Ureter (tissue), 1 donor: ENCODE measurements around the gene AK8. TPM values are rescaled to one million over a fixed set of nuclear protein-coding genes. Genes with fewer than 3 reads are reported as not detected.

ENCODE experiments used
- DNase-seq: peaks from one replicate; pipeline ENCODE4 v3.0.0-alpha.2; 2020; ENCODE audit warnings: low spot score
- total RNA-seq: library from RNA; stranded (reverse); gene quantifications from one replicate; pipeline ENCODE4 v1.2.4, GENCODE V29; 2023
- donor health status: DM: yes; HTN: yes; CAD: no.

Gene AK8
- total RNA-seq, 1 donor from 2014 or later: 1.7 TPM

DNA sequence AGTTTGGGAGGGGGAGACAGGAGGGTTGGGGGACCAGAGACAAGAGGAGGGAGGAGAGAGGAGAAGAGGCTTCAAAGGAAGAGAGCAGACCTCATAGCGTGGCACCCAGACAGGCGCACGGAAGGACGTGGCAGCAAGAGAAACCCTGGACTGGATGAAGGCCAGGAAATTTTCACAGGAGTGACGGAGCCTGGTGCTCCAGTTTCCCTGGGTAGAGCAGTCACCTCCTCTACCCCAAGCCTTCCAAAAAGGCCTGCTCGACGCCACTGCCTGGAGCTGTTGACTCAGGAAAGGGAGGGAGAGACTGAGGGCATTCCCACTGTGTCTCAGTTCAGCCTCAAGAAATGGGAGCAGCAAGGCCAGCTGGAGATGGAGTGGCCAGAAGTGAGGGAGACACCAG lies 19.3 kb downstream of the AK8 start:
- DNase-seq: no peak

DNA sequence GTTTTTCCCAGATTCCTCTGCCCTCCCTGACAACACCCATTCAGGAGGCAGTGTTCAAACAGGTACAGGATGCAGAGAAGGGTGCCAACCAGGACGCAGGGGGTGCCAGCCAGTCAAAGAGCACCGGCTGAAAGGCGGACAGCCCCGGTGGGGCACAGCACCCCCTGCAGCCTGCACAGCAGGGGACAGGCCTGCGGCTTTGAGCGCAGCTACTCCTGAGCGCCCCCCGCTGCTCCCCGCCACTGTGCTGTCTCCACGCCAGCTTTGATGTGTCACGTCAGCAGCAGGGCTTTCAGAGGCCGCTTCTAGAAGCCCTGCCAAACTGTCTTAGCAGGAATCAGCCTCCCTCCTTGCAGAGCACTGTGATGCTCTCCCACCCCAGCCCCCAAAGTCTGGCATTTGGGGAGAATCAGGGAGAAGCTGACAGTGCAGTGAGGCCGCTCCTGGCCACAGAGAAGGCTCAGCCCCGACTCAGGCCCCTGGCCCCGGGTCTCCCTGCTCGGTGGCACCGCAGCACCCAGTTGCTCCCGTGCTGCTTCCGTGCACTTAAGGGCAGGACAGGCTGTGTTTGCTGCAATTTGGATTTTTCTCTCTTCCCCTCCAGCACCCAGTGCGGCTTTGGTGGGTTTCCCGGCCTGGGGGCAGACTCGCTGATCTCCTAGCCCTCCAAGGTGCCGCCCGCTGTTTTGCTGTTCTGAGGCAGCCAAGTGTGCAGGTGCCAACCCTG lies 20.3 kb downstream of the AK8 start:
- DNase-seq: no peak

DNA sequence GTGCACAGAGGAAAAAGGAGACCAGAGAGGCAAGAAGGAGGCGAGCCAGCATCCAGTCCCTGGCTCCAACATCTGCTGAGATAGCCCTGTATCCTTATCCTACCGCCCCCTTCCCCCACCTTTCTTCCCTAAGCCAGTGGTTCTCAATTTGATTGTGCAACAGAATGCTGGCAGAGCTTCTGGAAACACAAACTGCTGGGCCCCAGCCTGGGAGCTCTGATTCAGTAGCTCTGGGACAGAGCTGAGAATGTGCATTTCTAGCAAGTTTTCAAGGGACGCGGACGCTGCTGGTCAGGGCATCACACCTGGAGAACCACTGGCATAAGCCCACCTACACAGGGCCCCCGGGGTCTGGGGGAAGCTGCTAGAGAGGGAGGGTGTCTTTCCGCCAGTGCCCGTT lies 21.1 kb downstream of the AK8 start:
- peak; percentile 79 for DNase-seq

DNA sequence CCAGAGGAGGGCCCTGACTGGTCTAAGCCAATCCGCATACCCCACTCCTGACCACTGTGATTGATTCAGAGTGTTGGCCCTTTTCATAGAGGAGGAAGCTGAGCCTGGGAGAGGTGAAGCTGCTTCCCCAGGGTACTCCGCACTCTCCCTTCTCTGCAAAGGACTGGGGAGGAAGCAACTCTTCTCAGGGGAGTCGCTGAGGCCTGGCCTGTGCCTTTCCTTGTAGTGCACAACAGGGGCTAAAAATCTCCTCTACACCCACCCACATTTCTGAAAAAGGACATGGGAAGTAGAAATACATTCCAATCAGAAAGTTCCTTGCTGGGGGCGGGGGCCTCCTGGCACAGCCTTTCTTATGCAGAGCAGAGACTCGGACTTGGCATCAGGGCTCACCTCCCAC lies 22.2 kb downstream of the AK8 start:
- DNase-seq: no peak

DNA sequence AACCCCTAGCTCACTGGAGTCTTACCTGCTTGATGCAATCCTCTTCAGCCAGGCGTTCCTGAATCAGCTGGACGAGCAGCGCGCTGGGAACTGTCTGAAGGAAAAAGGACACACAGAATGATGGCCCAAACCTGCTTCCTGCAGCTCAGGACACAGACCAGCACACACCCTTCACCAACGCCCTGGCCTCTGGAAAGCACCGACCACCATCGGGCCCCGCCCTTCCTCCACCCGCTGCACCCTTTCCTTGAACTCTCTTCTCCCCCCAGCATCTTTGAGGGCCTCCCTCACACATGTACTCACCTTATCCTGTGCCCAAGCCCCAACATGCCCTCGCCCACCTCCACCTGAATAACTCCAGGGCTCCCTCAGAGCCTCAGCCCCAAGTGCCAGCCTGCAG lies 23.3 kb downstream of the AK8 start:
- no peak for DNase-seq

DNA sequence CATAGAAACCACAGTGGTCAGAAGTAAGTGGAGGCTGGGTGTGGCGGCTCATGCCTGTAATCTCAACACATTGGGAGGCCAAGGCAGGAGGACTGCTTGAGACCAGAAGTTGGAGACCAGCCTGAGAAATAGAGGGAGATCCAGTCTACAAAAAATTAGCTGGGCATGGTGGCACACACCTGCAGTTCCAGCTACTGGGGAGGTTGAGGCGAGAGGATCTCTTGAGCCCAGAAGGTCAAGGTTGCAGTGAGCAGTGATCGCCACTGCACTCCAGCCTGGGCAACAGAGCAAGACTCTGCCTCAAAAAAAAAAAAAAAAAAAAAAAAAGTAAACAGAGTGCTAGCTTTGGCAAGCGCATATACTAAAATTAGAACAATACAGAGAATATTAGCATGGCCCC lies 24.6 kb downstream of the AK8 start:
- no peak for DNase-seq

DNA sequence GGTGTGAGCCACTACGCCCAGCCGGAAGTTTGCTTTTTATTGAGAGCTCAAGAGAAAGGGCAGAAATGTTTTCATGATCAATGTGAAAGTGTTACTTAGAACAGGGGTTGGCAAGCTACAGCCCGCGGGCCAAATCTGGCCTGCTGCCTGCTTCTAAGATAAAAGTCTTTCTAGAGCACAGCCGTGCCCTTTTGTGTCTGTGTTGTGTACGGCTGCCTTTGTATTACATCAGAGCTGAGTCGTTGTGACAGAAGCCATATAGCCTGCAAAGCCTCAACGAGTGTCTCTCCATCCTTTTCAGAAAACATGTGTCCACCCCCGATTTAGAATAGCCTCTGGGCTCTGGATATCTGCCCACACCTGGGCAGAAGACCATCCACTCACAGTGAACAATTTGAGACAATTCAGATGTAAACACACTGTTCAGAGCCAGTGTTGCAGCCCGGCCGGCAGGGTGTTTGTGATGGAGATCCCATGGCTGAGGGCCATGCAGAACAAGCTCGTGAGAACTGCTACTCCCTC lies 28.8 kb downstream of the AK8 start:
- no peak for DNase-seq

DNA sequence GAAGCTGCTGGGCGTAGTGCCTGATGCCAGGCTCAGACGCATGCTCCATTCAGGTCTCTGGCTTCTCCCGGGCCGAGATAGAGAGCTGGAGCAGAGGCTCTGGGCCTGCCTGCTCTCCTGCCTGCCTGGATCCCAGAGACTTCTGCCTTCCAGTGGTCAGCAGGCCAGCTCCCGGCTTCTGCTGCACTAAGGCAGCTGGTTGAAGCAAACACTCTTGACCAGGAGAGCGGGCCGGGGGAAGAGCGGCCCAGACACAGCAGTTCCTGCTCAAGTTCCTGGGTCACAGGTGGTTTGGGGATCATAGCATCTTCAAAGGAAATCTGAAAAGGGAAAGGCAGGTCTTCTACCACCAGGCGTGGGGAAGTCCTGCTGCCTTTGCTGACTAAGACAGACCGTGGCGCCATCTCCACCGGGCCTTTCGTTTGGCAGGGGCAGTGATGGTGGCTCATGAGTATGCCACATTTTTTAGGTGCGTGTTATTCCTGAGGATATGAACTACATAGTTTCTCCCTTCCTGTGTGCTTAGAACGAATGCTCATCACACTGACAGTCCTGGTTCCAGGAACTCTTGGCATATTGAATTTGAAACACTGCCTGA lies 31.1 kb downstream of the AK8 start:
- no peak for DNase-seq

DNA sequence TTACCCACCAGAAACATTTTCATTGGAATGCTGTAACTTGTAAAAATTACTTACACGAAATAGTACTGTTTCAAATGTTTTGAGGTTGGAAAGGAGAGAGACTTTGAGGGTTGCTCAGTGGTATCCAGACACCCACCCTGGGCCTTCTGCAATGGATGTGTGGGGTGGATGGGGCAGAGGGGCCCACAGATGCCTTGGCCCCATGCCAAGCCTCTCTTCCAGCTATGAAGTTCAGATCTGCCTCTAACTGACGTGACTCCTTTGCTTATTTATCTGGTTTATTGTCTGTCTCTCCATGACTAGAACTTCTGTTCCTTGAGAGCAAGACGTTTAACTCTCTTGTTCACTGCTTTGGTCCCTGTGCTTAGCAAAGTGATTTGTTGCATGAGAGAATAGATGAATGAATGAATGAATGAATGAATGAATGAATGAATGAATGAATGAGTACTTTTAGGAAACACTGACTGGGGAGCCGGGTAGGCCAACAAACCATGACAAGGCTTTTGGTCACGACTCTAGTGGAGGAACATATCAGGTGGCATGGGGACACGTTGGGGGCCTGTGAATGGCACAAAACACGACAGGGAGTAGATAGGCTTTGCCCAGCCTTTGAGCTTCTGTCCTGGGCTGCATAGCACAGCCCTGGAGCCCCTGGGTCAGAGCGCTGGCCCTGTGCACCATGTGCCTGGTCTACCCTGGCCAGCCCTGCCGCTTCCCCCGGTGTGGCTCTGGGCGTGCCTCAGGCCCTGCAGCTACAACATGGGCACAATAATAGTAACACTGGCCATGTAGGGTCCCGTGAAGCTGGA lies 31.8 kb downstream of the AK8 start:
- DNase-seq: no peak

DNA sequence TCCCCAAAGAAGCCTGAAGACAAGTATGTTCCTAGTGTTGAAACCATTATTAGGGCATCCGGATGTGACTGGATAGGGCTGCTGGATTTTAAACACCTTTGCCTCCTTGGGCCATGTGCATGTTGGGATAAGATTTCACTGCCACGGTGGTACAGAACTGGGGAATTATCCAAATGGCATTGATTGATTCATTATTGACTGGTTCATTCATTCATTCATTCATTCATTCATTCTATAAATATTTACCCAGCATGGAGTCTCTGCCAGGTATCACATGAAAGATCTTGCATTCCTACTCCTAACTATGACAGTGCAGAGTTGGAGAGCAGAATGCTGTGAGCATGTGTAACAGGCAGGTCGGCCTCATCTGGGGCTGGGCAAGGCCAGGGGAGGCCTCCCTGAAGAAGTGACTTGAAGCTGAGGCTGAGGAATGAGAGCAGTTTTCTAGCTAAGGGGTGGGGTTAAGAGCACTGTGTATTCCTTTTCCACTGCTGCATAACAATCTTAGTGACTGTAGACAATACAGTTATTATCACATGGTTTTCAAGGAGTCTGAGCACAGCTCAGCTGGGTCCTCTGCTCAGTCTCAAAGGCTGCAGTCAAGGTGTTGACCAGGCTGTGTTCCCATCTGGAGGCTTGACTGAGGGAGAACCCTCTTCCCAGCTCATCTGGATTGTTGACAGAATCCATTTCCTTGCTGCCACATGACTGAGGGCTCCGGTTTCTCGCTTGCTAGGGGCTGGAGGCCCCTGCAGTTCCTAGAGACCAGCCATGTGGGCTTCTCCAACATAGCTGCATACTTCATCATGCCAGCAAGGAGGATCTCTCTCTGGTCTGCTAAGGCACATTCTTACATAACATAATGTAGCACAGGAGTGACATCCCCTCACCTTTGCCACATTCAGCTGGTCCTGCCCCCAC lies 35.7 kb downstream of the AK8 start:
- no peak for DNase-seq

DNA sequence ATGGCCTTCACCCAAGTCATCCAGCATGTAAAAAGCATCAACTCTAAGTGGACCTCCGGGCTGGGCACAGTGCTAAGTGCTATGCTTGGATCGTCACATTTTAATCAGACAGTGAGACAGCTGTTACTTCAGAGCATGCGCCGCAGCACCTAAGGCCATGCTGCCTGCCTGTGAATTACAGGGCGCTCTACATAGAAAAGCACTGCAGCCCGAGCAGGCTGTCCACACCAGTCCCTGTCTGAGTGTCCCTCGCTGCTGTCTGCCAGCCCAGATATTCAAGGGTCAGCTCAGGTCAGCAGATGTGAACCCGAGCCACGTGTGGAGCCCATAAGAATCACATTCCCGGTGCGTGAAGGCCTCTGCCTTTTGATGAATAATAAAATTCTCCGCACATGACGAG lies 37.1 kb downstream of the AK8 start:
- no peak for DNase-seq

DNA sequence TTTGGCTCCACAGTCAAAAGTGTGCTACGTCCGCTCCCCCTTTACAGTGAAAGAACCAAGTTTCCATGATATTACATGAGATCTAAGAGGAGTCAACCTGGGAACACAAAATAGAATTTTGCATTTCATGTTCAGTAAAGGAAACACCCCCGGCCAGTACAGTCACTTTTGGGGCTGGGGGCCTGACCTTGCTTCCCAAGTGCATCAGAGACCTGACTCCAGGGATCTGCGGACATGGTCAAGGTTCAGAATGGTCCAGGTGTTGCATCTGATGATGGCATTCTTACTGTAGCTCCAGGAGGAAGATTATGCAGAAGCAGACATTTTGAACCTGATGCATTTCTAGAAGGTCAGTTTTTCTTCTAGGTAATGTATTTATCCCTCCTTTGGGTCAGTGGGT lies 39.8 kb downstream of the AK8 start:
- no peak for DNase-seq

DNA sequence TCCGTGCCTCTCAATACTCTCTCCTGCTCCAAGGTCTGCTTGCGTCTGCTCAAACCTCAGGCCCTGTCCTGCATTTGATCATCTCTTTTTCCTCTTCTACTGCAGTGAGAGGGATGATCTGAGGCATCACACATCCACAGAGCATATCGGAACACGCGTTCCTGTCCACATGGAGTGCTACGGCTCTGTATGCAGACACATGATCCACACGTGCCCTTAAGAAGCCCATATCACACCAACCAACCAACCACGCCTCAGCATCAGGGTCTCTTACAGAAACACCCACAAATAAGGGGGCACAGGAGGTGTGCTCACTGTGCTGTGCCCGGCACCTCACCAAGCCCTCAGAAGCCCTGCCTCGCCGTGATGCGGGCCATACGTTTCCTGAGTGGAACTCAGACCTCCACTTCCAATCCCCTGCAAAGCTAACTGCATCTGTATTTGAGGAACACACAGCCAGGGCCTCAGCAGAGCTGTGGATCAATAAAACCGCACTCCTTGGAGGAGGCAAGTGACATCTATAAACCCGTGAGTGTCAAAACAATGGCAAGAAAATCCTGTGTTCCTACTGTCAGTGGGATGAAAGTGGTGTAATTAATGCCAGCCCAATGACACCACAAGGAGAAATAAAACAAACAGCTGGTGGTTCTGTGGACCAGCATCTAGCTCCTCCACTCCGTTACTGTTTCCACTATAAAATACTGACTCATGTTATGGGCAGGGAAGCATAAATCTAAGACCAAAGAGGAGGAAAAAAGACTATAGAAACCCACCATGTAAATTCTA lies 40.4 kb downstream of the AK8 start:
- no peak for DNase-seq

DNA sequence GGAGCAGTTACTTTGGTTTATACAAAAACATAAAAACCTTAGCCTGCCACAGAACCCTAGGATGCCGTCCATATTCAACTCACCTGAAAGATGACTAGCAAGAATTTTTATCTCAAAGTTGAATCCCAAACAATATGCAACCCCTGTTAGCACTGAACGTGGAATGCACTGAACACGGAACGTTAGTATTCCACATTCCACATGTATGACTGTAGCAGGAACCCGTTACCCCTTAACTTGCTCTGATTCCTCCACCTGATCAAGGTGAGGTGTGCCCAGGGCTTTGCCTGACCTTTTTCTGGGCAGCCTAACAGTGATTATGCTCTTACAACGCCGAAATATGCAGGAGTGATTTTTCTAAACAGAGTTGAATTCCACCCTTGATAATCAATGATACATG lies 43.7 kb downstream of the AK8 start:
- no peak for DNase-seq

DNA sequence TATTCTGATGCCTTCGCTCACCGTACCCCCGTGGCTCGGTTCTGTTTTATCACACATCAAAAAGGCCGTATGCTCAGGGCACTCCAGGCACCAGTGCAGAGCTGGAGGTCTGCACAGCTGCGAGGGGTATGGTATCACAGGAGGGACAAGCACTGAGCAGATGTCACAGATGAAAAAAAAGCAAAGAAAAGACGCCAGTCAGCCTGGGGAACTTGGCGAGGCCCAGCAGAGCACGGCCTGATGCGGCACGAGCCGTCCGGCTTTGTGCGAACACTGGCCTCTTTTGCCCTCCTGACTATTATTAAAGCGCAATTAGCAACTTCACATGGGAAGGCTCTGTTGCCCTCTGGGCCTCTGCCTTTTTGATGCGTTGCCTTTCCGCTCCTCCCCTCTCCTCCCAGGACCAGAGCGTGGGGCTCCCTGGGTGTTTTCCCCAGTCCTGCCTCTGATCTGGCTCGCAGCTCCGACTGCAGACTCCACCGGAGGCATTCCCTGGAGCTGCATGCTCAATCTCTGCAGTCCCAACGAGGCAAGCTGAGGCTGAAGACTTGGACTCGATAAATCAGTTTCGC lies 44.4 kb downstream of the AK8 start:
- no peak for DNase-seq

DNA sequence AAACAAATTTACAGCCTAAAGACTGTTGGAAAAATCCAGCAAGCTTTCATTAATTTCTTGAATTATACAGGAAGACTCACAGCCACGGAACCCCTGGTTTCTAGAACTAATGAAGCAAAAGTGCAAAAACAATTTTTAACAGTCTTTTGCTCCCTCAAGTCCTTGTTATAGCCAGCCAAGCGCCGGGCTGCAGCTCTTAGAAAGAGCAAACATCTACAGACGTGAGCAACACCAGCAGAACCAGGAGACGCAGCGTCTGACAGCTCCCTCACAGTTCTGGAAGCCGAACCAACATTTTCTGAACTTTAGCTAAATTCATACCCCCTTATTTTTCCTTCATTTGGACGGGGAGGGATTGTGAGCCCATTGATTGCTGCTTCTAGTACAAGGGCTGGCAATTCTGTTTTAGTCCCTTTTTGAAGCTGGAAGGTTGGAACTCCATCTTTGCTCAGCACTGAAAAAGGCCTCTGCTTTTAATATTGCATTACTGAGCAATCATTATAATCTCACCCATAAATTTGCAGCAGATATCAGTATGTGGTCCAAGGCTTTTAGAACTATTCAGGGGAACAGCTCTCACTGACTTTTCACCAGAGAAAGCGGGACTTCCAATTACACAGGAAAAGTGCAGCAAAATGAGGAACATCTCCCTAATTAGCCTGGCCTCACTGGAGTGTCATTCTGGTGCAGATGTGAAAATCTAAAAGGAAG lies 45.8 kb downstream of the AK8 start:
- DNase-seq: no peak

DNA sequence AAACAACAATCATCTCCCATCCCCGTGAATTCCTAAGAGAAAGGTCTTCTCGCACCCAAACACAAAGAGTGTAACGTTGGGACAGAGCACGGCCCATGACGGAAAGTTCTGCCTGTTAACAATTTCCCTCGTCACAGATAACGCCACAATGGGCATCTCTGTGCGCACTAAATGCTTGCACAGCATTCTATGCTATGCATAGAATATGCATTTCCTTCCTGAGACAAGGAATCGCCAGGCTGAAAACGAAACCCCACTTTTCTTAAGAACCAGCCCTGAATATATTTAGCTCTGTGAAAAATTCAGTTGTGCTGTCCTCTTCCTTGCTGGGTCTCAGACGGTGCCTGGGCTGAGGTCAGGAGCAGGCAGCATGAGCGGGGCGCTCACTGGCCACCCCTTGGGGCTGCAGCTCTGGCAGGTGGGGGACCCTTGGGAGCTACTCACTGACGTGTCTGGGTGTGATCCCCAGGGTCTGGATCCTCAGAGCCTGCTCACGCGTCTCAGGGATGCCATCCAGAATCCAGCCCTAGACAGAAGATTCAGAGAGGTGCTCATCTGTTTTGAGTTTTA lies 49.8 kb downstream of the AK8 start:
- no peak for DNase-seq

DNA sequence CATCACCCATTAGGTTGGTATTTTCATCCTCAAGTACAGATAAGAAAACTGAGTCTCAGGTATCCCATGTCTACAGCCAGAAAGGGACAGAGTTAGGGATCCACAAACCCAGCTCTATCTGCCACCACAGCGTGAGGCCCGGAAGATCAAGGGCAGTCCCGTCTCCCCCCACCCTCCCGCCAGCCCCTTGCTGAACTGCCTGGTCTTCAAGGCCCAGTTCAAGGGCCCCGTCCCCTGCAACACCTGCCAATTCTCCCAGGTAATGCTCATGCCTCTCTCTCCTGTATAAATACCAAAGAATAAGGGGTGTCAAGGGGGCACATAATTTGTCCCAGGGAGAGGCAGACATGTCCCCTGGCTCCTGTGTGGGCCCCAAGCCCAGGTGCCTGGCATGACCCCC lies 50.7 kb downstream of the AK8 start:
- DNase-seq: no peak

DNA sequence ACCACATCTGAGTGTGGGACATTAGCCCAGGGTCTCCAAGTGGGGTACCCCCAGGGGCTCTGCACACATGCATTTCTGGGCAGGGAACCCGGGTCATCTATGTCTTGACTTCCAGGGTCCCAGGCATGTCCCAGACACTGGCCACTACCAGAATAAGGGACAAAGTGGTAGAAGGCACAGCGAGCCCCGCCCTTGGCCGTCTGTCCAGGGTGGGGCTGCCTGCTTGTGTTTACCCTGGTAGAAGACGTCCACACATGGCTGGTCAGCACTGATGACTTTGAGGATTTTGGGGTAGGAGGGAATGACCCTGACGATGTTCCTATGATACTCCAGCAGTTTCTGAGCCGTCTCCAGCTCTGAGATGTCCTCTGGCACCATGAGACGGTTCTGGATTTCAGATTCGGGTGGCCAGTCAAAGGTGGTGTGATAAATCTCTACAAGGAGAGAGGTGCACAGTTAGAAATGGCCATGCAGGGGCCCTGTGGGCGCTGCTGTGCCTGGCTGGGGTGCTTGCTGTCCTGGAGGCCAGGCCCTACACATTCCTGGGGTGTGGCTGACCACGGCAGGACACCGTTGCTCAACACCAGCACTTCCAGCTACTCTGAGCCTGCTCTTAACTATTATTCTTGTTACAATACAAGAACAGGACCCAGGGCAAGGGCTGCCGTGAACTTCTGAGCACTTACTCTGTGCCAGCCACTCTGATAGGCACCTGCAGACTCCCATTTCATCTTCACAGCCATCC lies 51.3 kb downstream of the AK8 start:
- no peak for DNase-seq
